Prostate gland (tissue), 2 donors: ENCODE data around the gene RNF4. TPM values are rescaled to one million over a fixed set of nuclear protein-coding genes. Genes with fewer than 3 reads are reported as not detected.

ENCODE experiments used
- DNase-seq: peaks from one replicate; pipeline ENCODE4 v3.0.0-alpha.2; 2019; ENCODE audit warnings: low spot score
- H3K27ac ChIP-seq, 2 donors: fragments of 200-600 bp; sonication (generic); 2 replicates each; pipeline ENCODE4 v1.5.1; 2017 to 2019
- H3K27me3 ChIP-seq: fragments of 200-600 bp; sonication (generic); replicated peaks from 2 replicates; pipeline ENCODE4 v1.5.1; 2019; ENCODE audit not compliant: insufficient read depth
- H3K36me3 ChIP-seq, 2 donors: fragments of 200-600 bp; sonication (generic); 1 replicate in 1 of 2; 2 replicates in 1 of 2; pipeline versions ENCODE4 v1.5.1 to v1.8.1; 2017 to 2019
- H3K4me1 ChIP-seq: fragments of 200-600 bp; sonication (generic); replicated peaks from 2 replicates; pipeline ENCODE4 v1.5.1; 2019
- H3K4me3 ChIP-seq, 2 donors: fragments of 200-600 bp; sonication (generic); 2 replicates each; pipeline ENCODE4 v1.5.1; 2017 to 2019
- H3K9me3 ChIP-seq: fragments of 200-600 bp; sonication (generic); 2 replicates; pipeline ENCODE4 v1.5.1; 2017
- CTCF ChIP-seq, 4 experiments: fragments of 200-600 bp in 2 of 4; fragments of 450-650 bp in 2 of 4; sonication (generic) in 2 of 4; IDR thresholded peaks; 1 replicate in 3 of 4; 2 replicates in 1 of 4; pipeline ENCODE4 v1.5.1; 2016 to 2019; ENCODE audit warnings: antibody characterized with exemption in 4 of 4, mild to moderate bottlenecking in 2 of 4, moderate library complexity in 2 of 4
- POLR2A ChIP-seq: fragments of 450-650 bp; IDR thresholded peaks from one replicate; pipeline ENCODE4 v1.6.1; 2016; ENCODE audit warnings: antibody characterized with exemption, mild to moderate bottlenecking
- POLR2AphosphoS5 ChIP-seq: sonication (generic); formaldehyde crosslinking; IDR thresholded peaks from one replicate; pipeline ENCODE4 v1.6.1; 2017; ENCODE audit warnings: antibody characterized with exemption
- WGBS: methylation state at CpG from one replicate; pipeline ENCODE4 v1.1.5; 2018; 5-methylcytosine and 5-hydroxymethylcytosine counted together
- intact Hi-C: fragments of 100-400 bp; cut with DNase I; formaldehyde crosslinking; loops from one replicate; pipeline ENCODE4 v1.14.2; 2022
- total RNA-seq, 2 donors: library from RNA; depleted of rRNA; stranded (reverse); fragments of >200 nt; gene quantifications; one replicate each; pipeline ENCODE4 v1.1.0, GENCODE V29; 2016

The RNF4 gene
- total RNA-seq, 2 donors from 2014 or later = 33.9 to 56.1 TPM

GRCh38 chr4:2483237-2483636 lies 14.3 kb downstream of the RNF4 start:
- no peaks in the 10 kb centered on the region for H3K36me3 ChIP-seq
- 98% methylated on average over 3 of the region's 3 CpGs for WGBS
- H3K9me3 ChIP-seq = no peaks in the 10 kb centered on the region
- H3K27me3 ChIP-seq = no peaks in the 10 kb centered on the region
- no peak overlapping the region for H3K4me3 ChIP-seq
- intact Hi-C loops = no loop called here
- no peak overlapping the region for H3K27ac ChIP-seq
- peaks cover 7% of the 10 kb centered on the region for H3K4me1 ChIP-seq
- DNase-seq = no peak
- TF ChIP-seq CTCF (IDR thresholded peaks at IDR 0.05) (no peak), POLR2AphosphoS5 (no peak), POLR2A (no peak)

GRCh38 chr4:2484185-2484584 lies 15.3 kb downstream of the RNF4 start:
- no peak for TF ChIP-seq POLR2A
- TF ChIP-seq CTCF (IDR thresholded peaks at IDR 0.05) = no peak
- TF ChIP-seq POLR2AphosphoS5 = no peak
- WGBS = 83% methylated on average over 6 of the region's 6 CpGs
- H3K4me3 ChIP-seq = no peak overlapping the region
- no peaks in the 10 kb centered on the region for H3K9me3 ChIP-seq
- intact Hi-C loops = no loop called here
- no peak for DNase-seq
- H3K27me3 ChIP-seq = no peaks in the 10 kb centered on the region
- H3K4me1 ChIP-seq = peaks cover 9% of the 10 kb centered on the region
- no peak overlapping the region for H3K27ac ChIP-seq
- no peaks in the 10 kb centered on the region for H3K36me3 ChIP-seq

- H3K9me3 ChIP-seq = no peaks in the 10 kb centered on the region
- no peaks in the 10 kb centered on the region for H3K27me3 ChIP-seq
- H3K36me3 ChIP-seq = no peaks in the 10 kb centered on the region
- no peak overlapping the region for H3K4me3 ChIP-seq
- 41% methylated on average over 11 of the region's 11 CpGs for WGBS
- peaks cover 17% of the 10 kb centered on the region for H3K4me1 ChIP-seq
- H3K27ac ChIP-seq = peak overlapping the region in 1 of 2 donors; percentile 8
- TF ChIP-seq POLR2AphosphoS5 = peak; percentile 11
- TF ChIP-seq POLR2A = no peak
- intact Hi-C loops = no loop called here
- DNase-seq = peak; percentile 17
Measured at GRCh38 chr4:2484993-2485392, 16.1 kb downstream of the RNF4 start.

- 95% methylated on average over 4 of the region's 4 CpGs for WGBS
- intact Hi-C loops = no loop called here
- H3K27ac ChIP-seq = no peak overlapping the region
Measured at GRCh38 chr4:2485956-2486355, 17.1 kb downstream of the RNF4 start.

GRCh38 chr4:2486981-2487380 lies 18.1 kb downstream of the RNF4 start:
- Histone ChIP-seq H3K9me3 (no peaks in the 10 kb centered on the region), H3K4me3 (no peak overlapping the region), H3K27ac (no peak overlapping the region), H3K27me3 (no peaks in the 10 kb centered on the region), H3K4me1 (peaks cover 19% of the 10 kb centered on the region), H3K36me3 (peaks cover 2 to 4% of the 10 kb centered on the region in 2 donors)
- intact Hi-C loops = no loop called here
- WGBS = 92% methylated on average over 6 of the region's 6 CpGs
- DNase-seq = no peak
- TF ChIP-seq POLR2A (no peak), POLR2AphosphoS5 (no peak), CTCF (IDR thresholded peaks at IDR 0.05) (no peak)

More at GRCh38 chr4:2485956-2486355, 17.1 kb downstream of the RNF4 start:
- peaks cover 0 to 4% of the 10 kb centered on the region in 2 donors for H3K36me3 ChIP-seq
- no peak for DNase-seq
- no peak overlapping the region for H3K4me3 ChIP-seq
- H3K9me3 ChIP-seq = no peaks in the 10 kb centered on the region
- peaks cover 19% of the 10 kb centered on the region for H3K4me1 ChIP-seq
- TF ChIP-seq CTCF (IDR thresholded peaks at IDR 0.05) (no peak), POLR2A (no peak), POLR2AphosphoS5 (no peak)
- no peaks in the 10 kb centered on the region for H3K27me3 ChIP-seq
